B cell (primary cell): Measurements from ENCODE around the gene KCNK2.

ENCODE experiments used
- CTCF ChIP-seq: fragments of 200-600 bp; IDR thresholded peaks from one replicate; pipeline ENCODE4 v1.8.0; 2022; ENCODE audit warnings: antibody characterized with exemption, mild to moderate bottlenecking
- EZH2 ChIP-seq: IDR thresholded peaks from 2 replicates; pipeline ENCODE4 v1.6.1; 2012; ENCODE audit warnings: borderline replicate concordance, low read depth, mild to moderate bottlenecking, moderate library complexity, low read length; ENCODE audit not compliant: insufficient read depth, poor library complexity, severe bottlenecking

GRCh38 chr1:215055281-215055935 lies 27.1 kb upstream of the KCNK2 start:
- TF ChIP-seq EZH2 (no peak), CTCF (no peak)
